HG03565 (cell line): ENCODE results near the gene ADAMTS9.

Source experiments
- ATAC-seq: cut with Tn5 transposase; IDR thresholded peaks from one replicate; pipeline ENCODE4 v1.9.1; 2021; ENCODE audit warnings: mild to moderate bottlenecking, moderate library complexity; ENCODE audit not compliant: unreplicated experiment

Gene ADAMTS9

DNA sequence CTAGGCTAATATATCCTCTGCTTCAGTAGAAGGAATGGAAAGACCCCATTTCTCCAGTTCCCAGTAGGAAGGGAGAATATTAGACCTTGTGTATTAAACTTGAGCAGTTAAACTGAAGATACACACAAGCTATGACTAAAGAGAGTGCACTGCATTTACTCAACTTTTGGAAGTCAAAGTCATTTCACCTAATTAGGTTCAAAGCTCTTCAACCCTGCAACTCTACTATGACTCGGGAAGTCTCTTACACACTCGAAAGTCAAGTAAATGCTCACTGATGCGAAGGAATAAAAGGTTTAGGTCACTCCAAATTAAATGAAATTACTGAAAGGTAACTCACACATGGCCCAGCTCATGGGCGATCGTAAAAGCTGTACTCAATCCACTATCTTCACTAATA, 33.8 kb downstream of the ADAMTS9 start:
- no peak for ATAC-seq

GRCh38 chr3:64653101-64653500, 34.7 kb downstream of the ADAMTS9 start:
- ATAC-seq = no peak

- ATAC-seq = no peak
These were observed 36.0 kb downstream of the ADAMTS9 start for GRCh38 chr3:64651741-64652241.

GRCh38 chr3:64651303-64651702, 36.5 kb downstream of the ADAMTS9 start:
- ATAC-seq = no peak

DNA sequence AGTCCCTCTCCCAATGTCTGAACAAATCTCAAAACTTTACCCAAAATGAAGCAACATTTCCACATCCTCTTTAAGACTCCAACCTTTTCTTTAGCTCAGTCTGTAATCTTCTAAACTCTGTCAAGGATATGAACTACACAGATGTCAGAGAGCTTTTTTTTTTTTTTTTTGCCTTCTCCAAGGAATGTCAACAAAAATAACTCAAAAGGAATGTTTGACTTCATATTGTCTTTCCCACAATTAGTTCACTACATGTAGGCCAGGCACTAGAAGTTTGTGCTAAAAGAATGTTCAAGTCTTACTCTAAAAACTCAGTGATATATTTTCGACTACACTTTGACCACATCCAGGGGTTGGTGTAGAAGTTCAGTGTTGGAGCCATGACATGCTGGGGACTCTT, 37.1 kb downstream of the ADAMTS9 start:
- no peak for ATAC-seq

- ATAC-seq = no peak
These were observed 37.6 kb downstream of the ADAMTS9 start for GRCh38 chr3:64650096-64650622.

GRCh38 chr3:64648927-64649906, 38.6 kb downstream of the ADAMTS9 start:
- ATAC-seq = no peak

DNA sequence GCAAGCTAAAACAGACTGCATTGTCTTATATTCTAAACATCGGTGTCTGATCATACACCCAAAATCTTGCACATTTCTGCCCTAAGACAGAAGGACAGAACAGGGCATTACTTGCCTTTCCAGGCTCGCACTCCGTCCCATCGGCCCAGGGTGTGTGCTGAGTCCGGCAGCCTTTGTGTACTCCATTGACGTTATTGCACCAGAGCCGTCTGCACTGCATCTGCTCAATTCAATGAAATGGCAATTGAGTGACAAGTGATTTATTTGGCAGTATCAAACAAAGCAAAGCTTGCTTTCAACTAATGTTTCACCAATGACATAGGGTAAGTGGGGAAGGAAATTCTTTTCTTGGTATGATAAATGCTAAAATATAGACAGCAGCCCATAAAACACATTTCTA, 40.0 kb downstream of the ADAMTS9 start:
- ATAC-seq = no peak

GRCh38 chr3:64645243-64645642, 42.6 kb downstream of the ADAMTS9 start:
- ATAC-seq = no peak

DNA sequence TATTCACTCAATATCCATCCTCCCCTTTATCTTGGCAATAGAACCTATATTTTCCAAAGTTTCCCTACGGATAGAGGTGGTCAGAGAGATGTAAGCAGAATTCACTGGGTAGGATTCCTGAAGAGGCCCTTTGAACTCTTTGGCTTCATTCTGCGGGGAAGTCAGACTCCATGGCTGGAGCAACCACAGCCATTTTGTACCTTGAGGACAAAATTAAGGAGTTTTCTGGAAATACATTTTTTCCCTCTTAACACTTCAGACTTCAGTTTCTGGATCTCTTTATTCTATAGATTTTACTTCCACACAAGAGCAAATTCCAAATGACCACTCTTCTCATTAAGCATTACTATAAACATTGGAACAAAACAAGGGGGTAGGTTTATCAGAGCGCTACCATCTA, 43.3 kb downstream of the ADAMTS9 start:
- ATAC-seq = no peak

DNA sequence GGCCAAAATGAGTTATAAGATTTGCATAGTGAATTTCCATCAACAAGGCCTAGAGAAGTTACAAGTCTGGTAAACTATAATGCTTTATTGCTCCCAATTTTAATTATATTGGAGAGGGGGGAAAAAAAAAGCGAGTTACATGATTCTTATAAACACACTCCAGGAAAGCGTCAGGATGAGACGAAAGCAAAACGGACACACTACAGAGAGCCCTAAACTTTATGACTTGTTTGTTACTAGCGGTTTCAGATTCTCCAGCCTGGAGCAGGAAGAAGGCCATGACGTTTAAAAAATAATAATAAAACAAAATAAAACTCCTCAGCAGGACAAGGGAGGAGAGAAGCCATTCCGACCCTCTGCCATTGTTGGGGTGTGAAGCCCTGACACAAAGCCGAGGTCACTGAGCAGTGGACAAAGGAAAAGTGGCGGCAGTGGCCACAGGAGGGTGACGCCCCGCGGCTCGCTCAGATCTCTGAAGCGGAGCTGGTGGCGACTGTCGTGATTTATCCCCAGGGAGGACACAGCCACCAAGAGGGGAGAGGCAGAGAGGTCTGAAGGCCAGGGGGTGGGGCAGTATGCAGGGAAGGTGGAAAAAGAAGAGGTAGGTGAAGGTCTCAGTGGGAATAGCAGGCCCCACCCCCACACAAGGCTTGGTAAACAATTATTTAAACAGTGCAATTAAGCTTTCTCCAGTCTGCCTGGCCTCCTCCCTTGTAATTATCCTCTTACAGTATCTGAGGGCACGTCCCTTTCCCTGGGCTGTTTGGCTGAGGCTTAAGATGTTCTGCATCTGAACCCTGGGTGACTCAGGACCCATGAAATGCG, 45.3 kb downstream of the ADAMTS9 start:
- ATAC-seq = no peak

- ATAC-seq = no peak
These were observed 48.8 kb downstream of the ADAMTS9 start for GRCh38 chr3:64638981-64639481.

GRCh38 chr3:64638511-64638910, 49.3 kb downstream of the ADAMTS9 start:
- ATAC-seq = no peak

GRCh38 chr3:64634417-64634816, 53.4 kb downstream of the ADAMTS9 start:
- no peak for ATAC-seq

GRCh38 chr3:64631951-64632350, 55.8 kb downstream of the ADAMTS9 start:
- ATAC-seq = no peak

DNA sequence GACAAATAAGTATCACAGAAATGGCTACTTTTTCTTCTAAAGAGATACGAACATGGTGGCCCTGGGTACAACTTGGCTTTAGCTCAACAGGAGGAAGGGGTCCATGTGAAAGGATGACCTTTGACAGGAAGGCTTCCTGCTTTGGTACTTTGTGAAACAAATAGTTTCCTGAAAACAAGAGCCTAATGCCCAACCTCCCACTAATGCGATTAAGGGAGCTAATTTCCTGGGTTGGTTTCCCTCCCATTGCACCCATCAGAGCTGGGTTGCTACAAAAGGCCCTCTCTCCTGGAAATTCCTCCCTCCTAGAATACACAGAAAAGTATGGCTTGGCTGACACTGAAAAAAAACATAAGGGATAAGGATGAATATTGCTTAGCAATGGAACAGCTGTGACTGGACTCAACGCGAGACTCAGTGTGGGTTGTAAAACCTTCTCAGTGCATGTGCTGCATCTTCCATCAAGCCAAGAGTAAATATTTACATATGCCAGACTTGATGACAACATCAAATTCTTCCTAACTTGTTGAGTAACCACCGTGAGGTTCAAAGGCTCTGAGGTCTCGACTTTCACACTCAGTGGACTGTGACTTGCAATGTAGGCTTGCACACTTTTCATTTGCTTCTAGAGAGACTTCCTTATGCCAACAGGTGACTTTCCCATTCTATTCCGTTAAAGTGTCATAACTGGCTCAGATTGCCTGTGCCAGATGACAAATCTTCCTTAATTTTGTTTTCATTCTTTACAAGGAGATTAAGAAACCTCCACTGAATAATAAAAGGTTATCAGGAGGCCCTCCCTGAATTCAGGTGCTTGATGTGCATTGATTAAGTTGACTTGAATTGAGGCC, 60.1 kb downstream of the ADAMTS9 start:
- ATAC-seq = no peak

DNA sequence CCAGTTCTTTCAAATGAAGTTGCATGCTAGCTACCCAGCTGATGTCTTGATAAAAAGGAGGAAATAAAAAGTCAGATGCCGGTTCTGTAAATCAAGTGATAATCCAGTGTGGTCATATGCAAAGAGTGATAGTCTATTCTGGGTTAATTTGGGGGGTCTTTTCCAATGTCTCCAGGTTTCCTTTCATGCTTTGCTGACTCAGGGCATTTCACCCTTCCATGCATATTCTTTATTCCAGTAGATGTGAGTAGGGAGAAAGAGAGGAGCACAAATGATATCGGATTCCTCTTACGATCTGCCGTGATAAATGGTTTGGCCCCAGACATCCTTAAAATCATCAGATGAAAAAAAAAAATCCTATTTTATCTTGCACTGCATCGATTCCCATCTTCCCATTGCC, 60.8 kb downstream of the ADAMTS9 start:
- ATAC-seq = no peak

- no peak for ATAC-seq
These were observed 62.4 kb downstream of the ADAMTS9 start for GRCh38 chr3:64625381-64625780.

DNA sequence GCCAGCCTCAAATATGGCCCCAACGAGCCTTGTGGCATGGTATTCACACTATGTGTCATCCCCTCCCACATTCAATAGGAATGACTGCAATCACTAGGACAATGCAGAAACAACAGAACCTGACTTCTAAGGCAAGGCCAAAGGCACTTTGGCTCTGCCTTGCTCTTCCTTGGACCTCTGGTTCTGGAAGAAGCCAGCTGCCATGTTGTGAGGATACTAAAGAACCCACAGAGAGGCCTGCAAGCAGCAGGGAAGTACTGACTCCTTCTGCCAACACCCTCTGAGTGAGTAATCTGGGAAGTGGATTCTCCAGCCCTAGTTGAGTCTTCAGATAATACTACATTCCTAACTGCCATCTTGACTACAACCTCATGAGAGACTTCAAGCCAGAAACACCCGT, 64.7 kb downstream of the ADAMTS9 start:
- no peak for ATAC-seq

DNA sequence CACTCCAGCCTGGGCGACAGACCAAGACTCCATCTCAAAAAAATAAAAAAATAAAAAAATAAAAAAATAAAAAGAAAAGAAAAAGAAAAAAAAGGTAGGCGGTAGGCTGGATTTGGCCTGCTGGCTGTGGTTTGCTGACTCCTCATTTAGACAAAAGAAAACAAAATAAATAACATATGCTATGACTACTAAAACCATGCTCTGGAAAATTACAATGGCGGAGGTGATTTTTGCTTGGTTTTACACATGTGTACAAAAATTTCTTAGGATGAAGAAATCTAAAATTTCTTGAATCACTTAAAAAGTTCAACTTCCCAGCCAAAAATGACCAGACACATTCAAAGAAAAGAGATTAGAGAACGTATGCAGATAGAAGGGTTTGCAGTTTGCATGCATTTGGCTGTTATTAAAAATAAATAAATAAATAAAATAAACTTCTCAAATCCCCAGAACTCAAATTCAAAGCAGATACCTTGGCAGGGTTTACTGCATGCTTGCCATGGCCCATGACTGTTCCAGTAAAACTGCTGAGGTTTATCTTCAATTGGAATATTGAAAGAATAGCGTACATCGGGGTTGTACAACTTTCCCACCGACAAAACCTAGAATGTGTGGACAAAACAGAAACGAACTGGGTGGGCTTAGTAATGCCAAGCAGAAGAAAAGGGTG, 65.9 kb downstream of the ADAMTS9 start:
- ATAC-seq = no peak
